Ishikawa (cell line): ENCODE measurements around the gene DIAPH3.
A peak's percentile ranks its signal among the peaks of the same experiment; 100 is the strongest.

Experiments used
- CEBPB ChIP-seq: IDR thresholded peaks from 2 replicates; pipeline ENCODE4 v1.6.1; 2012
- CREB1 ChIP-seq: IDR thresholded peaks from 2 replicates; pipeline ENCODE4 v1.6.1; 2012; ENCODE audit warnings: low read depth
- EGR1 ChIP-seq: IDR thresholded peaks from 2 replicates; pipeline ENCODE4 v1.6.1; 2012
- EP300 ChIP-seq: IDR thresholded peaks from 2 replicates; pipeline ENCODE4 v1.6.1; 2012; ENCODE audit warnings: borderline replicate concordance
- FOXM1 ChIP-seq: IDR thresholded peaks from 2 replicates; pipeline ENCODE4 v1.6.1; 2012; ENCODE audit warnings: low read depth, borderline replicate concordance
- MAX ChIP-seq: IDR thresholded peaks from 2 replicates; pipeline ENCODE4 v1.6.1; 2012
- NFIC ChIP-seq: IDR thresholded peaks from 2 replicates; pipeline ENCODE4 v1.6.1; 2012
- RAD21 ChIP-seq: IDR thresholded peaks from 2 replicates; pipeline ENCODE4 v1.6.1; 2012; ENCODE audit warnings: low read depth
- REST ChIP-seq: IDR thresholded peaks from 2 replicates; pipeline ENCODE4 v1.6.1; 2012; ENCODE audit warnings: low read depth, mild to moderate bottlenecking
- TAF1 ChIP-seq: IDR thresholded peaks from 2 replicates; pipeline ENCODE4 v1.6.1; 2012; ENCODE audit warnings: low read depth, mild to moderate bottlenecking
- TCF12 ChIP-seq: IDR thresholded peaks from 2 replicates; pipeline ENCODE4 v1.6.1; 2012; ENCODE audit warnings: low read depth
- TEAD4 ChIP-seq: IDR thresholded peaks from 2 replicates; pipeline ENCODE4 v1.6.1; 2012
- USF1 ChIP-seq: IDR thresholded peaks from 2 replicates; pipeline ENCODE4 v1.6.1; 2012
- YY1 ChIP-seq: IDR thresholded peaks from 2 replicates; pipeline ENCODE4 v1.6.1; 2012; ENCODE audit warnings: low read depth
- ZBTB7A ChIP-seq: IDR thresholded peaks from 2 replicates; pipeline ENCODE4 v1.6.1; 2012; ENCODE audit warnings: low read depth

The DIAPH3 gene

GRCh38 chr13:60163478-60164233, at the start of gene DIAPH3:
TSS of gene DIAPH3 (minus strand) at chr13:60163928. CDS start at chr13:60163766, 162 bp downstream.
- TF ChIP-seq FOXM1 = peak; percentile 76
- peak; percentile 55; the same call in 1 of the 2 replicates for TF ChIP-seq YY1
- peak; percentile 91 for TF ChIP-seq CREB1
- peak; percentile 68 for TF ChIP-seq NFIC
- peak; percentile 72 for TF ChIP-seq MAX
- no peak for TF ChIP-seq USF1
- no peak for TF ChIP-seq TEAD4
- TF ChIP-seq TCF12 = peak; percentile 8; the same call in 1 of the 2 replicates
- peak; percentile 89 for TF ChIP-seq TAF1

GRCh38 chr13:60213236-60213744, 49.6 kb upstream of the DIAPH3 start:
- no peak for TF ChIP-seq FOXM1
- TF ChIP-seq TEAD4 = no peak
- TF ChIP-seq USF1 = no peak
- no peak for TF ChIP-seq TAF1
- TF ChIP-seq NFIC = no peak
- no peak for TF ChIP-seq EP300
- TF ChIP-seq EGR1 = no peak
- TF ChIP-seq RAD21 = no peak
- TF ChIP-seq CREB1 = no peak
- TF ChIP-seq YY1 = no peak
- no peak for TF ChIP-seq ZBTB7A
- no peak for TF ChIP-seq CEBPB
- TF ChIP-seq TCF12 = no peak

- TF ChIP-seq ZBTB7A (no peak), EGR1 (no peak), USF1 (no peak), TEAD4 (no peak), MAX (no peak), RAD21 (no peak), EP300 (no peak)
Measured at GRCh38 chr13:60211548-60211947, 47.8 kb upstream of the DIAPH3 start.

GRCh38 chr13:60210510-60211330, 47.0 kb upstream of the DIAPH3 start:
- TF ChIP-seq REST = no peak
- no peak for TF ChIP-seq EGR1
- TF ChIP-seq TEAD4 = no peak
- no peak for TF ChIP-seq TCF12
- no peak for TF ChIP-seq USF1
- TF ChIP-seq FOXM1 = no peak
- no peak for TF ChIP-seq NFIC
- TF ChIP-seq MAX = no peak
- TF ChIP-seq EP300 = no peak
- TF ChIP-seq ZBTB7A = no peak
- TF ChIP-seq CEBPB = no peak
- no peak for TF ChIP-seq CREB1
- no peak for TF ChIP-seq RAD21
- TF ChIP-seq YY1 = no peak

- no peak for TF ChIP-seq ZBTB7A
- TF ChIP-seq CREB1 = no peak
- no peak for TF ChIP-seq YY1
- no peak for TF ChIP-seq REST
- no peak for TF ChIP-seq MAX
- no peak for TF ChIP-seq TEAD4
- TF ChIP-seq TAF1 = no peak
- TF ChIP-seq NFIC = no peak
- TF ChIP-seq RAD21 = no peak
- no peak for TF ChIP-seq USF1
- TF ChIP-seq EGR1 = no peak
- TF ChIP-seq TCF12 = no peak
- TF ChIP-seq EP300 = no peak
- TF ChIP-seq CEBPB = no peak
- TF ChIP-seq FOXM1 = no peak
Measured at GRCh38 chr13:60201286-60201685, 37.6 kb upstream of the DIAPH3 start.
